WTC11 (cell line): Measurements from ENCODE around the gene BTBD9. TPM values are rescaled to one million over a fixed set of nuclear protein-coding genes. Genes with fewer than 3 reads are reported as not detected.
A peak's percentile ranks its signal among the peaks of the same experiment; 100 is the strongest.

ENCODE experiments used
- ATAC-seq: fragments of 200-7000 bp; cut with Tn5 transposase; 2 replicates; pipeline ENCODE4 v1.10.0; 2021; ENCODE audit warnings: mild to moderate bottlenecking, moderate library complexity
- CTCF ChIA-PET: fragments of 300-600 bp; sonication (Branson Sonifier 250); formaldehyde crosslinking; loops from one replicate; lab custom pipeline; 2021; ENCODE audit warnings: antibody characterized with exemption; lab: Charles Lee
- POLR2A ChIA-PET: fragments of 350-600 bp; sonication (Branson Sonifier 250); formaldehyde crosslinking; loops from one replicate; lab custom pipeline; 2021; ENCODE audit warnings: antibody characterized with exemption; lab: Charles Lee
- DNase-seq: peaks from one replicate; pipeline ENCODE4 v3.0.0; 2021; ENCODE audit warnings: low spot score
- H3K27ac Mint-ChIP-seq: 2 replicates; pipeline ENCODE4 v1.8.0; 2021; ENCODE audit warnings: mixed read lengths
- H3K27me3 Mint-ChIP-seq: 2 replicates; pipeline ENCODE4 v1.8.0; 2021; ENCODE audit warnings: low read depth, mild to moderate bottlenecking, moderate library complexity, mixed read lengths
- H3K36me3 Mint-ChIP-seq: 2 replicates; pipeline ENCODE4 v1.8.0; 2021; ENCODE audit warnings: mixed read lengths
- H3K4me1 Mint-ChIP-seq: 2 replicates; pipeline ENCODE4 v1.8.0; 2022; ENCODE audit warnings: mixed read lengths
- H3K4me3 Mint-ChIP-seq: 2 replicates; pipeline ENCODE4 v1.8.0; 2021; ENCODE audit warnings: mild to moderate bottlenecking, moderate library complexity, mixed read lengths
- H3K9me3 Mint-ChIP-seq: 2 replicates; pipeline ENCODE4 v1.8.0; 2021; ENCODE audit warnings: mixed read lengths
- AFF4 ChIP-seq: sonication (generic); formaldehyde crosslinking; IDR thresholded peaks from 2 replicates; pipeline ENCODE4 v1.8.1; 2023; ENCODE audit warnings: mild to moderate bottlenecking, missing genetic modification reagents, borderline replicate concordance
- ATF2 ChIP-seq: sonication (generic); formaldehyde crosslinking; IDR thresholded peaks from 2 replicates; pipeline ENCODE4 v1.8.1; 2022; ENCODE audit warnings: low read depth, missing genetic modification reagents, borderline replicate concordance
- E2F4 ChIP-seq: sonication (generic); formaldehyde crosslinking; IDR thresholded peaks from 2 replicates; pipeline ENCODE4 v1.8.1; 2022; ENCODE audit warnings: low read depth, mild to moderate bottlenecking, moderate library complexity, missing genetic modification reagents, borderline replicate concordance
- MAX ChIP-seq: sonication (generic); formaldehyde crosslinking; IDR thresholded peaks from 2 replicates; pipeline ENCODE4 v1.8.0; 2022; ENCODE audit warnings: mild to moderate bottlenecking, missing genetic modification reagents
- MLX ChIP-seq: sonication (generic); formaldehyde crosslinking; IDR thresholded peaks from 2 replicates; pipeline ENCODE4 v1.8.1; 2023; ENCODE audit warnings: mild to moderate bottlenecking, missing genetic modification reagents, moderate library complexity
- MXD4 ChIP-seq: fragments of 250-450 bp; sonication (Bioruptor Pico); IDR thresholded peaks from 2 replicates; pipeline ENCODE4 v1.8.0; 2021; ENCODE audit warnings: mild to moderate bottlenecking, moderate library complexity, borderline replicate concordance
- NFE2L1 ChIP-seq: sonication (generic); formaldehyde crosslinking; IDR thresholded peaks from 2 replicates; pipeline ENCODE4 v1.8.1; 2023; ENCODE audit warnings: missing genetic modification reagents
- TEAD4 ChIP-seq: sonication (generic); formaldehyde crosslinking; IDR thresholded peaks from 2 replicates; pipeline ENCODE4 v1.8.0; 2022; ENCODE audit warnings: mild to moderate bottlenecking, missing genetic modification reagents
- USF1 ChIP-seq: sonication (generic); formaldehyde crosslinking; IDR thresholded peaks from 2 replicates; pipeline ENCODE4 v1.8.0; 2022; ENCODE audit warnings: mild to moderate bottlenecking, missing genetic modification reagents
- ZMAT4 ChIP-seq: fragments of 250-450 bp; sonication (Bioruptor Pico); IDR thresholded peaks from 2 replicates; pipeline ENCODE4 v1.9.0; 2021; ENCODE audit warnings: mild to moderate bottlenecking
- ZNF219 ChIP-seq: sonication (generic); formaldehyde crosslinking; IDR thresholded peaks from 2 replicates; pipeline ENCODE4 v1.8.0; 2023; ENCODE audit warnings: missing genetic modification reagents, mild to moderate bottlenecking, borderline replicate concordance
- ZNF423 ChIP-seq: fragments of 250-450 bp; sonication (Bioruptor Pico); IDR thresholded peaks from 2 replicates; pipeline ENCODE4 v2.1.2; 2022; ENCODE audit warnings: mild to moderate bottlenecking, moderate library complexity
- ZNF532 ChIP-seq: fragments of 250-450 bp; sonication (Bioruptor Pico); IDR thresholded peaks from 2 replicates; pipeline ENCODE4 v1.9.0; 2021; ENCODE audit warnings: mild to moderate bottlenecking, borderline replicate concordance
- total RNA-seq: library from RNA; stranded (reverse); gene quantifications from 3 replicates; pipeline ENCODE4 v1.2.3, GENCODE V29; 2021

The BTBD9 gene
- total RNA-seq, 1 experiment from 2014 or later: 4.2 TPM

- no peak for TF ChIP-seq USF1
Measured at GRCh38 chr6:38177882-38178583, 461.7 kb downstream of the BTBD9 start (continued).

GRCh38 chr6:38176797-38177751 lies 462.7 kb downstream of the BTBD9 start:
- DNase-seq: no peak
- ChIA-PET POLR2A (interaction anchor here (0.5 kb wide), 1 partner anchor 42 kb away, joined by 3 read pairs; no protein-coding TSS in a partner anchor), CTCF (interaction anchor here (0.5 to 1.8 kb wide), 5 partner anchors 9 to 527 kb away, joined by 3 to 6 read pairs (median 6); no protein-coding TSS in a partner anchor)
- H3K9me3 Mint-ChIP-seq: no peaks in the 10 kb centered on the region
- H3K4me1 Mint-ChIP-seq: peaks cover 22% of the 10 kb centered on the region
- ATAC-seq: peak; percentile 70
- no peaks in the 10 kb centered on the region for H3K27me3 Mint-ChIP-seq
- H3K36me3 Mint-ChIP-seq: no peaks in the 10 kb centered on the region
- no peak overlapping the region for H3K4me3 Mint-ChIP-seq
- peak overlapping the region; percentile 27; the same call in 1 of the 2 replicates for H3K27ac Mint-ChIP-seq
- TF ChIP-seq ATF2 (no peak), E2F4 (no peak), MXD4 (CRISPR knock-in tag) (no peak), TEAD4 (CRISPR knock-in tag) (no peak), NFE2L1 (no peak), ZNF423 (CRISPR knock-in tag) (no peak), MLX (CRISPR knock-in tag) (no peak), ZMAT4 (CRISPR knock-in tag) (no peak), AFF4 (CRISPR knock-in tag) (no peak)

- no peak overlapping the region for H3K27ac Mint-ChIP-seq
- no peak for TF ChIP-seq ZNF219 (CRISPR knock-in tag)
- TF ChIP-seq ZNF532 (CRISPR knock-in tag): no peak
- no peak for TF ChIP-seq MAX (CRISPR knock-in tag)
- TF ChIP-seq USF1: no peak
- TF ChIP-seq, all 79 proteins: peak for 0
- DNase-seq (no peak), ATAC-seq (no peak)
- Mint-ChIP-seq H3K4me1 (peaks cover 28% of the 10 kb centered on the region), H3K9me3 (no peaks in the 10 kb centered on the region), H3K27me3 (no peaks in the 10 kb centered on the region), H3K36me3 (no peaks in the 10 kb centered on the region), H3K4me3 (no peak overlapping the region)
- CTCF ChIA-PET: interaction anchor here (0.6 to 1.5 kb wide), 3 partner anchors 23 to 318 kb away, joined by 3 to 6 read pairs (median 3); no protein-coding TSS in a partner anchor
- POLR2A ChIA-PET: no interaction called here
Measured at GRCh38 chr6:38175786-38176185, 463.9 kb downstream of the BTBD9 start.
